Activated CD4-positive, CD25-positive, alpha-beta regulatory T cell (primary cell): ENCODE data around the gene SETDB2.

ENCODE experiments used
- DNase-seq, 4 experiments: peaks; one replicate each; lab custom pipeline; 2025; lab: John Stamatoyannopoulos, UW

Gene SETDB2, protein sequence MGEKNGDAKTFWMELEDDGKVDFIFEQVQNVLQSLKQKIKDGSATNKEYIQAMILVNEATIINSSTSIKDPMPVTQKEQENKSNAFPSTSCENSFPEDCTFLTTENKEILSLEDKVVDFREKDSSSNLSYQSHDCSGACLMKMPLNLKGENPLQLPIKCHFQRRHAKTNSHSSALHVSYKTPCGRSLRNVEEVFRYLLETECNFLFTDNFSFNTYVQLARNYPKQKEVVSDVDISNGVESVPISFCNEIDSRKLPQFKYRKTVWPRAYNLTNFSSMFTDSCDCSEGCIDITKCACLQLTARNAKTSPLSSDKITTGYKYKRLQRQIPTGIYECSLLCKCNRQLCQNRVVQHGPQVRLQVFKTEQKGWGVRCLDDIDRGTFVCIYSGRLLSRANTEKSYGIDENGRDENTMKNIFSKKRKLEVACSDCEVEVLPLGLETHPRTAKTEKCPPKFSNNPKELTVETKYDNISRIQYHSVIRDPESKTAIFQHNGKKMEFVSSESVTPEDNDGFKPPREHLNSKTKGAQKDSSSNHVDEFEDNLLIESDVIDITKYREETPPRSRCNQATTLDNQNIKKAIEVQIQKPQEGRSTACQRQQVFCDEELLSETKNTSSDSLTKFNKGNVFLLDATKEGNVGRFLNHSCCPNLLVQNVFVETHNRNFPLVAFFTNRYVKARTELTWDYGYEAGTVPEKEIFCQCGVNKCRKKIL

DNA sequence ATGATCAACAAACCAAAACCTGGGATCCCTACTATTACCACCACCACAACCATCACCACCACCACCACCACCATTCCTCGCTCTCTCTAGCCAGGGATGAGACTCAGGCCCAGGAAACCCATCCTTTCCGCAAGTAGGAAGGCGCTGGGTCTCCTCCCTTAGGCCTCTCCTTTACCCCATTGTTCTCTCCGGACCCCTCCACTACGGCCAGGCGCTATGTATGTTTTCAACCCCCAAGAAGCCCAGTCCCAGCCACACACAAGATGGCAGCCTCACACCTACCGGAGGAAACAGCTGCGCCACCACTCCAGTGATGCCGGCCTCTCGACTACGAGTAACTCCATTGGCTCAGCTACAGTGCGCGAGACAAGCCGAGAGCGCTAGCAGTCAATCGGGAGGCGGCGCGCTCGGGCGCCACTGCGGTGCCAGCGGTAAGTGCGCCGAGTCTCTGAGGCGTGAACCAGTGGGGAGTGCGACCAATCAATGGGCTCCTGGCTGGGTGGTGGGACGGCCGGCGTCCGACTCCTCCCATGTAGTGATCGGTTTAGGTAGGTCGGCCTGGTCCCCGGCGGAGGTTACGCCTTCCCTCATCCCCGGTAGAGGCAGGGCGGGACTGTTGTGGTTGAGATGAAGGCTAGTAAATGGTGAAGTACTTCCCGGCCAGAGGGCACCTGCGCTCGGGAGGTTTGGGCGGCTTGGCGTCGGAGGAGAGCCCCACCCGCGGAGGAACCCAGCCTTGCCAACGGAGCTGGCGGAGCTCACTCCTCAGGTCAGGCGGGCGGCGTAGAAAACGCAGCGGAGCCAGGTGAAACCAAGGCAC, at the start of gene SETDB2, which contains the start of gene CAB39L:
SETDB2 (plus strand) TSS at position 571 of the 820 bp plus-strand sequence. CDS start 7,620 bp downstream, outside the sequence.
CAB39L (minus strand) TSS at position 361 of the 820 bp plus-strand sequence. CDS start 61,154 bp downstream, outside the sequence.
- DNase-seq, result peak; percentile 93 to 98 (median 96)

DNA sequence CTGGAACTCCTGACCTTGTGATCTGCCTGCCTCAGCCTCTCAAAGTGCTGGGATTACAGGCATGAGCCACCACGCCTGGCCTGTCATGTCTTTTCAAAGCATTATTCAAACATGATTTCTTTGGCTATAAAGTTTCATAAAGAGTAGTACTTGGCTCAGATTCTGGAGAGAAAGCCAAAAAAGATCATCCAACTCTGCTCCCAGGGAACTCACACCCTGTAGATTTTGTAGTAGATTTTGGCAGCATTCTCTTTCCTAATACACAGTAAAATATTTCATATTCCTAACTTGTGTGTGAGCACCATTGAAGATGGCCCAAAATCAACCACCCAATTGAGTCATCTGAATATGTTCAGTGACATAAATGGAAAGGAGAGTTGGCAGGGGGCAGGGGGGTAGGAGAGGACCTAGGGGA, 48.6 kb upstream of the SETDB2 start:
- no peak for DNase-seq

DNA sequence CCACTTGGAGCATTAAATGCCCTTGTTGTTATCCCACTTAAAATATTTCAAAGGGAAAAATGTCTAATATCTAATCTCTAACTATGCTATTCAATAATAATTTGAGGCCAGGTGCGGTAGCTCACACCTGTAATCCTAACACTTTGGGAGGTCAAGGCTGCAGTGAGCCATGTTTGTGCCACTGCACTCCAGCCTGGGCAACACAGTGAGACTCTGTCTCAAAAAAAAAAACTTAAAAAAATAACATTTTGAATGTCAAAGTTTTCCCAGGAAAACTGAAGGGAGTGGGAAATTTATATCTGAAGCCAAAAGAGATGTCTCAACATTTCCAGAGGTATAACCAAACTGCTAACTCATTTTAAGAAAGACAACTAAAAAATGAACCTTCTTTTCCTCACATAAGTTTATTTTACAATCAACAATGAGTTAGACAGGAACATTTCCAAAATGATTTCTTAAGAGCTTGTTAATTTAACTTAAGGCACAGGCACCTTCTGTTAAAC, 48.1 kb upstream of the SETDB2 start:
- DNase-seq, result no peak

DNA sequence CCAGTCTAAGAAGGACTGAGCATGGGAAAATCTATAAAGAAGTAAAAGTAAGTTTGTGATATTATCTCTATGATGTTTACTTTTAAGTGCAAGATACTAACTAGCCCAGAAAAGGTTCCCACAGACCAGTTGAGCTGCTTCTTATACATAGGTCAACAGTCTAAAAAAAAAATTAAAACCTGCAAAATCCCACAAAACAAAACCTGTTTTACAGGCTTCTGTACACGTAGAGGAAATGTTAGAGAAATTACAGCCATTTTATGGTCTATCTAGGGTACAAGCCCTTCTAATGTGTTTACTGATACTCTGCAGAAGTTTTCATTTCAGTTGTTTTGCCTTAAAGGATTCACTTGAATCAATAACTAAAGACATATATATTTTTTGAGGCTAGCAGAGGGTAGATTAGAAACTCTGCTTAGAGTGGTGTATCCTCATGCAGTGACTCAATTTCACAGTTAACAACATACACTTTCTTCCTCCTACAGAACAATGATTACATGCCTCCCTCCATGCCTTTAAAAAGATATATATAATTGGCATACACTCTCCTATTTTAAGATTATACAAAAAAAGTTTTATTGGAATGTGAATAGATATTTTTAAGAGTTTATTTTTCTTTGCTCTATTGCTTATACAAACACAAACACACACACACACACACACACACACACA, 44.1 kb upstream of the SETDB2 start:
- no peak for DNase-seq

DNA sequence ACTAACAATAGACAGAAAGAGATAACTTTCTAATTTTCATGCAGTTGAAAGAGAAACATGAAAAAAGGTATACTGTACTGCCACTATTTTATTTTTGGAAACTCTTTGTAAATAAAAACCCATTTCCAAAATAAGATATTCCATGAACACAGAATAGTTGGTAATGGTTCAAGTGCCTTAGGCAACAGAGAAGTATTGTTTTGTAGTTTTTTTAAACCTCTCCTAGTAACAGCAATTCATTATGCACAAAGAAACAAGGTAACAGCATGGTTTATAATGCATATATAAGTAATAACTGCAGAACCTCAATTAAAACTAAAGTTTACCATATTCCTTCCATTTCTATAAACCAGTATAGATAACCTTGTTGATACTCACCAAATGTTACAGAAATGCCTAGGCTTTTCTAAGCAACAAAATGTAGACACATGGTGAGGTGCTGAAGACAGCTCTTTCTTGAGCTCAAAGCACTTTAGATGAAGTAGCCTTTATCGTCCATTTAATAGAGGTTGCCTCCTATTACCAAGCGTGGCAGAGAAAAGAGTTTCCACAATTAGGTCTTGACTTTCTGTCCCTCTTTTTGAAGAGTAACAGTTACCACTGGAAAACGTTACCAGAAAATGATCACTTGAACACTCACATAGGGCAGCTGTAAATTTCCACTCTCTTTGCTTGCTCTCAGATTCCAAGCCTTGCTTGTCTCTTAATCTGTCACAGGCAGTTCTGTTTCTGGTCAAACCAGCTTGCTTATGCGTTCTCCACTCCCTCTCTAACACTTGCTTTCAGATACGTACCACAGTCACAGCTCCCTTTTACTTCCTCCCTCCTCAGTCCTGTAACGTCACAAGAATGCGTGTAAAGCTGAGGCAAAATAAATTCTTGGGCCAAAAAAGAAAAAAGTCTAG, 43.1 kb upstream of the SETDB2 start:
- no peak for DNase-seq

DNA sequence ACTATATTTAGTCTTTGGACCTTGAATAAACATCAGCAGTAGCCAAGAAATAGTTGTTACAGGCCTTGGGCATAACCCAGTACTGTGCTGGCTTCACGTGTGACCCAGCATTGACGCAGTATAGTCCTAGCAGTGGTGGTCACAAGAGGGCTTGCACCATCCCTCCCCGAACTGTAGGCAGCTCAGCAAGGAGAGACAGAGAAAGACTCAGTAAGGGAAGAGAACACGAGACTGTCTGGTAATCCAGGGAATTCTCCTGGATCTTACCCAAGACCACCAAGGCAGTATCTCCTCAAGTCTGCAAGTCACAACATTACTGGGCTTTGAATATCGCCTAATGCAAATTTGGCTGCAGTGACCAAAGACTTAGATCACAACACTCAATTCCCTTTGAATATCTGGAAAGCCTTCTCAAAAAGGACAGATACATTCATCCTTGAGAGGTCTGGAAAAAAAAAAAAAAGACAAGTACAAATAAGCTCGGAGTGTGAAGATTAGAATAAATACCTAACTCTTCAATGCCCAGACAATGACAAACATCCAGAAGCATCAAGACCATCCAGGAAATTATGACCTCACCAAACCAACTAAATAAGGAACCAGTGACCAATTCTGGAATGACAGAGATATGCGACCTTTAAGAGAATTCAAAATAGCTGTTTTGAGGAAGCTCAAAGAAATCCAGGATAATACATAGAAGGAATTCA, 39.9 kb upstream of the SETDB2 start:
- DNase-seq, result no peak

DNA sequence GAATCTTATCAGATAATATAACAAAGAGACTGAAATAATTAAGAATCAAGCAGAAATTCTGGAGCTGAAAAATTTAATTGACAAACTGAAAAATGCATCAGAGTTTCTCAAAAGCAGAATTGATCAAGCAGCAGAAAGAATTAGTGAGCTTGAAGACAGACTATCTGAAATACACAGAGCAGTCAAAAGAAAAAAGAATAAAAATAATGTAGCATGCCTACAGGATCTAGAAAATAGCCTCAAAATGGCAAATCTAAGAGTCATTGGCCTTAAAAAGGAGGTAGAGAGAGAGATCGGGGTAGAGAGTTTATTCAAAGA, 39.4 kb upstream of the SETDB2 start:
- no peak for DNase-seq

DNA sequence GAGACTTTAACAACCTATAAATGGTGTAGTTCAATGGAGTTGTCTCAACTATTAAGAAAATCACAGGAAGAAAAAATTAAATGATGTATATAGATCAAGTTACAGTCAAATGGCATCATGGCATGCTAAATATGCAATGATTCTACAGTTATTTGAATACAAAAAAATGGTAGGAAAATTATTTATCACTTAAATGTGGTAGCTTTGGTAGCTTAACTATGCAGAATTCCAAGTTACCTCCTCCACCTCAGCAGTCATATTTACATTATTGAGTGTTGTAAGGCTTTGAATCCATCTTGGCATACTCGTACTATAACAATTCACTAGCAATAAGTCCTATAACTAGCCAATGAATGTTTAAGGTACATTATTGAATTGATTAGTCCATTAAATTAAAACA, 37.0 kb upstream of the SETDB2 start:
- DNase-seq, result no peak

DNA sequence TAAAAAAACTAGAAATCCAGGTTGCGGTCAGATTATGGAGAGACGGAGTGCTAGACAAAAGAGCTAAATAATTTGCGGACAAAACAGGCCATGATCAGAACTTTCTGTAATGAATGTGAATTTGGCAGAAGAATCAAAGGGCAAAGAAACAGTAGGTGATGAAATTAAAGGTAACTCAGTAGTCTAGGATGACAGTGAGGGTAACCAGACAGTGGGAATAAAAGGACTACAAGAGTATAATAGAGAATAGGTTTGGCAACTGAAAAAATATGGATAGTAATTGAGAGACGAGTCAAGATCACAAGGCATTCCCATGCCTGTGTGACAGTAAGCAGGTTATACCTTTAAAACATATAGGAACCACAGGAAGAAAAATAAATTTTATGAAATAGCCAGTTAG, 36.1 kb upstream of the SETDB2 start:
- DNase-seq, result no peak

DNA sequence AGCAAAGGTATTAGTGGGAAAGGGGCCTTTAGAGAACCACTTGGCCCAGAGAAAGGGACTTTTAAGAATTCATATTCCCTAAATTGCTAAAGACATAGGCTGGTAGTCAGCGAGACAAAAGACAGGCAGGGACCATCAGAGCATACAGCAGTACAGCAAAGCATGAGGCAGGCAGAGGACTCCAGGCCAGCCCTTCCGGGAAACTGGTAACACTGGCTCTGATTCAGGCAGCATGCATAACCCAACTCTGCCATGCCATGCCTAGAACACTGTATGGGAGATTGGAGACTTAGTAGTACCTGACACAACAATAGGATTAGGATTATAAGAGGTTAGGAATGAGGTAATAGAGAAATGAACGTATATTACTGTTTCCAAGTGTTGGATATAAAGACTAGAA, 35.1 kb upstream of the SETDB2 start:
- no peak for DNase-seq

DNA sequence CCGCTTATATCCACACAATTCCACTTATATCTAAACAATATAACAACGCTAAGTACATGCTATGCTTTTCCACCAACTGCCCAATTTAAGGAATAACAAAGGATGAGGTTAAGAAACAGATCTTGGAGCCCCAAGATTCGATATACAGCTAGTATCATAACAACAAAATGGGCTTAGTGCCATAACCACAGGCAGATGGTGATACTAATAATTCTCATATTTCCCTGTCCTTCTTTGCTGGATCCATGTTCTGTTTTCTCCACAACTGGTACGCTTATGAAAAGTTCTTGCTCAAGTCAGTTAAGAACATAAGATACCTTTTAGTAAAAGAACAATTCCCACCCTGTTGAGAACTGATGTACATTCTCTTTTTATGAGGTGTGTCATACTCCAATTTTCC, 34.1 kb upstream of the SETDB2 start:
- no peak for DNase-seq

DNA sequence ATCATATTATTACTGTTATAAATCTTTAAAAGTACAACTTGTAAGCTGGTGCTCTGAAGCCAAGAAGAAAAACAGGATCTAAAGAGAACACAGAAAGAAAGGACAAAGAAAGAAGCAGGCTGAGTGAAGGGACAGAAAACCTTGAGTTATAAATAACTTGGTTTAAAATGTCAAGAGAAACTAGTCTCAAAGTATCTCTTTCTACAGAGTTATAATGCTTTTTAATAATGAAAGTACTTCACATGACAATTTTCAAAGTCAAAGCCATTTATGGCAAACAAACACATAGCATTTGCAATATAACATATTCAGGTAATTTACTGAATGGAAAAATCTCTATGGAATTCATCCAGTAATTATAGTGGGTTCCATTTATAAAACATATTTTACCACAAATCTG, 33.6 kb upstream of the SETDB2 start:
- DNase-seq, result no peak

DNA sequence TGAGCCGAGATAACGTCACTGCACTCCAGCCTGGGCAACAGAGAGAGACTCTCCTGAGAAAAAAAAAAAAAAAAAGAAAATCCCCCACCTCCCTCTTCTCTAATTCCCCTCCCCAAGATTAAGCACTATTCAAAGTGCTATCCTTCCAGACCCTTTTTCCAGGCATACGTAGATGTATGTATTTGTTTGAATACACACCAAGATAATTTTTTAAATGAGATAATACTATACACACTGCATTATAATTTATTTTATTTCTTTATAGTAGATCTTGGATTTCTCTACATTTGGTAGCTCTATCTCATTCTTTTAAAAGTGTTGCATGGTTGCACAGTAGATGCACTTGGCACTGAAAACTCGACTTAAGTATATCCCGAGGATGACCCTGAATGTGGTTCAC, 32.7 kb upstream of the SETDB2 start:
- DNase-seq, result no peak

DNA sequence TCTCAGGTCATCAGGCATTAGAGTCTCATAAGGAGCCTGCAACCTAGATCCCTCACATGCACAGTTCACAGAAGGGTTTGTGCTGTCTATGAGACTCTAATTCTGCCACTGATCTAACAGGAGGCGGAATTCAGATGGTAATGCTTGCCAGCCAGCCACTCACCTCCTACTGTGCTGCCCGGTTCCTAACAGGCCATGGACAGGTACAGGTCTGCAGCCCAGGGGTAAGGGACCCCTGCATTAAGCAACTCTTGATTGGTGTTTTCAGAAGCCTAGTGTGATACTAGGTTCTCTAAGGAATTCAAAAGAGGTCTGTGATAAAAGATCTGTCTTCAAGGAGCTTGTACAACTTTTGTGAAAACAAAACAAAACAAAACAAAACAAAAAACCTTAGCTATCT, 31.3 kb upstream of the SETDB2 start:
- DNase-seq, result no peak

DNA sequence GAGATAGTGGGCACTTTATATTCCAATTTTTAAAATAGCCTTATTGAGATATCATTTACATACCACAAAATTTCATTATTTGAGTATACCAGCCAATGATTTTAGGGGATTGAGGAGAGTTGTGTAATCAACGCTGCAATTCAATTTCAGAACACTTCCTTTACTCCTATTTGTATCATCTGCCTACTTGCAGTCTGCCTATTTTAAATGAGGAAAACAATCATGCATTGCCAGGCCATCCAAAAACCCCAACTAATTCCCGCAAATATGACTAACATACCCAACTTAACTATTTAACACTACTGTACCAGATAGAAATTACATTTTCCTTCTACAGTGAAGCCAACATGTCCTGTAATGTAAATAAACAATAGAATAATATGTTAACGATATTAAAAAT, 26.9 kb upstream of the SETDB2 start:
- no peak for DNase-seq

DNA sequence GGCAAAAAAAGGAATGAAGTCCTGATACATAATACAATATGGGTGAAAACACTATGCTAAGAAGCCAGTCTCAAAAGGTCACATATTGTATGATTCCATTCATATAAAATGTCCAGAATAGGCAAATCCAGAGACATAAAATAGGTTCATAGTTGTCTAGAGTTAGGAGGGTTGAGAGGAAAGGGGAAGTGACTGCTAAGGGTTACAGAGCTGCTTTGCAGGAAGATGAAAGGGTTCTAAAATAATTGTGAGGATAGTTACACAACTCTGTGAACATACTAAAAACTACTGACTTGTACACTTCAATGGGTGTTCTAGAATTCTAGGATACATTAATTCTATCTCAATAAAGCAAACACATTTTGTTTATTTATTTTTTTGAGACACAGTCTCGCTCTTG, 25.9 kb upstream of the SETDB2 start:
- no peak for DNase-seq

DNA sequence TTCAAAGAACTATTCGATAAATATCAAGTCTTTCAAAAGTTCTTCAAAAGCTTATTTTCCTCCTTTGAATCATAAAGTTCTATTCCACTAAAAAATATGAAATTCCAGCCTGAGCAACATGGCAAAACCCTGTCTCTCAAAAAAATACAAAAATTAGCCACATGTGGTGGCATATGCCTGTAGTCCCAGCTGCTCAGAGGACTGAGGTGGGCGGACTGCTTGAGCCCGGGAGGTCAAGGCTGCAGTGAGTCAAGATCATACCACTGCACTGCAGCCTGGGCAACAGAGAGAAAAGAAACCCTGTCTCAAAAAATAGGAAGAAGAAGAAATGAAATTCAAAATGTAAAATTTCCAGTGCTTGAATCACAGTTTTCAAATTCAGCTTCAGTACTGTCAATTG, 24.8 kb upstream of the SETDB2 start:
- DNase-seq, result no peak

DNA sequence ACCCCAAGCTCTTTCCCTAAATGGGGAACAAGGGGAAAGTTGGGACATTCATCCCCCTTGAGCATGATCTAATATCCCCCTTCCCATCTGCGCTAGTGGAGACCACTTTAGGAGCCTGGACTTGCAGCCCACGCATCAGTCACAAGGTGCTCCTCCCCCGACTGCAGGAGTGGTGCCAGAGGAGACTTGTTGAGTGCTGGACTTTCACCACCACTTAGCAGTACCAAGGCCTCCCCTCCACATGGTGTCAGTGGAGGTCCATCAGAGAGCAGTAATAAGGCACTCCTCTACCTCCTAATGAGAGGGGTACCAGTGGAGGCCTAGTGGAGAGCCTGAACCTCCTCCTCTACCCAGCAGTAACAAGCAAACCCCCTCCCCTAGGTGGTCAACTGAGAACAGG, 22.7 kb upstream of the SETDB2 start:
- peak in 1 of 4 experiments; percentile 2 for DNase-seq

DNA sequence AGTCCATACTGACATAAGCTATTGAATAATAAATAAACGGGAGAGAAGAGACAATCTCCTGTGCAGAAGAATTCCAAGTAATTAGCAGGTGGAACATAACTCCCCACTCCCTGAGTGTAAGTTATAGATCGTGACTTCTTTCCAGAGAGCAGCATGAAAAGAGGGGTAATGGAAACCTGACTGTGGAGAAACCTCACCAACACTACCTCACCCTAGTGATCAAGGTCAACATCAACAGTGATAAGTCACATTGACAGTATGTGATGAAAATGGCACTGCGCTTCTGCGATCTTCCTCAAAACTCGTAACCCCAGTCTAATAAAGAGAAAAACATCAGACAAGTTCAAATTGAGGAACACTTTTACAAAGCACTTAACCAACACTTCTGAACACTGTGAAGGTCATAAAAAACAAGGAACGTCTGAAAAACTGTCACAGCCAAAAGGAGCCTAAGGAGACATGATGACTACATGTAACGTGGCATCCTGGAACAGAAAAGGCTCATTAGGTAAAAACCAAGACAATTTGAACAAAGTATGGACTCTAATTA, 20.0 kb upstream of the SETDB2 start:
- no peak for DNase-seq
